Psoas muscle (tissue), 8 donors: ENCODE measurements around the gene EDEM1. TPM values are rescaled to one million over a fixed set of nuclear protein-coding genes. Genes with fewer than 3 reads are reported as not detected.
A peak's percentile ranks its signal among the peaks of the same experiment; 100 is the strongest.

ENCODE experiments used
- ATAC-seq, 4 donors: fragments of 200-7000 bp; cut with Tn5 transposase; one replicate each; pipeline ENCODE4 v1.9.1; 2020; ENCODE audit warnings: moderate library complexity in 3 of 4, mild to moderate bottlenecking in 2 of 4
- DNase-seq, 2 donors: peaks; one replicate each; pipeline ENCODE4 v3.0.0-alpha.2; 2020
- H3K27ac ChIP-seq: fragments of 200-600 bp; one replicate; pipeline ENCODE4 v1.8.0; 2022
- H3K27me3 ChIP-seq, 3 donors: fragments of 200-600 bp in 1 of 3; one replicate each; pipeline versions ENCODE4 v1.6.1 to v1.8.0; 2013 to 2022; ENCODE audit warnings: low read length in 2 of 3, mild to moderate bottlenecking in 2 of 3, moderate library complexity in 1 of 3; ENCODE audit not compliant: insufficient read depth in 3 of 3
- H3K36me3 ChIP-seq, 2 donors: fragments of 200-600 bp in 1 of 2; one replicate each; pipeline versions ENCODE4 v1.6.1 to v1.8.0; 2013 to 2022; ENCODE audit warnings: low read depth in 1 of 2, mild to moderate bottlenecking in 1 of 2, moderate library complexity in 1 of 2; ENCODE audit not compliant: insufficient read depth in 1 of 2
- H3K4me1 ChIP-seq: fragments of 200-600 bp; one replicate; pipeline ENCODE4 v1.8.0; 2022
- H3K4me3 ChIP-seq: fragments of 200-600 bp; one replicate; pipeline ENCODE4 v1.8.0; 2022; ENCODE audit warnings: mild to moderate bottlenecking
- H3K9me3 ChIP-seq: fragments of 200-600 bp; one replicate; pipeline ENCODE4 v1.8.0; 2022
- WGBS, 3 donors: extraction: QIAGEN DNeasy Blood & Tissue Kit; methylation state at CpG; one replicate each; pipeline versions ENCODE4 v1.1.6 to v1.1.7; 2013; 5-methylcytosine and 5-hydroxymethylcytosine counted together
- intact Hi-C, 2 donors: fragments of 100-400 bp; cut with DNase I; formaldehyde crosslinking; loops; one replicate each; pipeline versions ENCODE4 v1.11.0 to v1.14.2; 2022
- polyA plus RNA-seq, 3 donors: library from polyadenylated mRNA; stranded (reverse); fragments of 200-250 nt; gene quantifications; one replicate each; pipeline ENCODE4 v1.2.3, GENCODE V29; 2013
- total RNA-seq, 4 donors: library from RNA; stranded (reverse); fragmentation: NEBNext Ultra II Directional in 2 of 4; extraction: Animal tissue kit (Norgen Biotek cat#: 25700) in 2 of 4; gene quantifications; one replicate each; pipeline versions ENCODE4 v1.2.1 to v1.2.4, GENCODE V29; 2021 to 2023
- TF ChIP-seq, protein P1 (sequence below): fragments of 200-600 bp; IDR thresholded peaks from one replicate; pipeline ENCODE4 v1.8.0; 2022; ENCODE audit warnings: antibody characterized with exemption
- donor health status: healthy with polysubstance abuse.
- donor health status: DM: no; HTN: no; CAD: no; lungs with moderate emphysema.
- donor health status: Bipolar disorder and iron deficiency.
- donor health status: healthy.
- donor health status: DM: yes; HTN: yes; CAD: no.
- donor health status: DM: no; HTN: no; CAD: no.
- donor health status: DM: no; HTN: no; CAD: no.
- donor health status: DM: yes; HTN: yes; CAD: no.

Gene EDEM1
- total and polyA plus RNA-seq, 7 donors, result 2.6 to 11.7 (median 5.7) TPM

GRCh38 chr3:5245927-5246326 is 58.4 kb downstream of the EDEM1 start:
- Histone ChIP-seq H3K9me3 (no peaks in the 10 kb centered on the region), H3K4me3 (no peak overlapping the region), H3K27me3 (no peaks in the 10 kb centered on the region), H3K27ac (no peak overlapping the region), H3K4me1 (no peaks in the 10 kb centered on the region), H3K36me3 (no peaks in the 10 kb centered on the region)
- DNase-seq (no peak), ATAC-seq (no peak)
- TF ChIP-seq, protein P1, sequence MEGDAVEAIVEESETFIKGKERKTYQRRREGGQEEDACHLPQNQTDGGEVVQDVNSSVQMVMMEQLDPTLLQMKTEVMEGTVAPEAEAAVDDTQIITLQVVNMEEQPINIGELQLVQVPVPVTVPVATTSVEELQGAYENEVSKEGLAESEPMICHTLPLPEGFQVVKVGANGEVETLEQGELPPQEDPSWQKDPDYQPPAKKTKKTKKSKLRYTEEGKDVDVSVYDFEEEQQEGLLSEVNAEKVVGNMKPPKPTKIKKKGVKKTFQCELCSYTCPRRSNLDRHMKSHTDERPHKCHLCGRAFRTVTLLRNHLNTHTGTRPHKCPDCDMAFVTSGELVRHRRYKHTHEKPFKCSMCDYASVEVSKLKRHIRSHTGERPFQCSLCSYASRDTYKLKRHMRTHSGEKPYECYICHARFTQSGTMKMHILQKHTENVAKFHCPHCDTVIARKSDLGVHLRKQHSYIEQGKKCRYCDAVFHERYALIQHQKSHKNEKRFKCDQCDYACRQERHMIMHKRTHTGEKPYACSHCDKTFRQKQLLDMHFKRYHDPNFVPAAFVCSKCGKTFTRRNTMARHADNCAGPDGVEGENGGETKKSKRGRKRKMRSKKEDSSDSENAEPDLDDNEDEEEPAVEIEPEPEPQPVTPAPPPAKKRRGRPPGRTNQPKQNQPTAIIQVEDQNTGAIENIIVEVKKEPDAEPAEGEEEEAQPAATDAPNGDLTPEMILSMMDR, result no peak
- intact Hi-C loops, result no loop called here

DNA sequence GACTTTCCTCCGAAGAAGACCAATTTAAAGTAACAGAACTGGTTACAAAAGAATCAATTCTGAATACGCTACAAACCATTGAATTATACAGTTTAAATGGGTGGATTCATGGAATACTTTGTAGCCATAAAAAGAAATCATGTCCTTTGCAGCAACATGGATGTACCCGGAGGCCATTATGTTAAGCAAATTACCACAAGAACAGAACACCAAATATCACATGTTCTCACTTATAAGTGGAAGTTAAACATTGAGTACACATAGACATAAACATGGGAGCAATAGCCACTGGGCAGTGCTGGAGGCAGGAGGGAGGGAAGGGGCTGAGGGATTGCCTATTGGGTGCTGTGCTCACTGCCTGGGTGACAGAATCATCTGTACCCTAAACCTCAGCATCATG is 61.3 kb downstream of the EDEM1 start:
- Histone ChIP-seq H3K27me3 (no peaks in the 10 kb centered on the region), H3K4me3 (no peak overlapping the region), H3K9me3 (no peaks in the 10 kb centered on the region), H3K4me1 (no peaks in the 10 kb centered on the region), H3K36me3 (no peaks in the 10 kb centered on the region), H3K27ac (no peak overlapping the region)
- DNase-seq (no peak), ATAC-seq (no peak)
- TF ChIP-seq, protein P1, result no peak
- WGBS, 3 donors, result 84 to 86% (median 84%) methylated on average over 3 of the region's 3 CpGs
- intact Hi-C loops, result no loop called here

DNA sequence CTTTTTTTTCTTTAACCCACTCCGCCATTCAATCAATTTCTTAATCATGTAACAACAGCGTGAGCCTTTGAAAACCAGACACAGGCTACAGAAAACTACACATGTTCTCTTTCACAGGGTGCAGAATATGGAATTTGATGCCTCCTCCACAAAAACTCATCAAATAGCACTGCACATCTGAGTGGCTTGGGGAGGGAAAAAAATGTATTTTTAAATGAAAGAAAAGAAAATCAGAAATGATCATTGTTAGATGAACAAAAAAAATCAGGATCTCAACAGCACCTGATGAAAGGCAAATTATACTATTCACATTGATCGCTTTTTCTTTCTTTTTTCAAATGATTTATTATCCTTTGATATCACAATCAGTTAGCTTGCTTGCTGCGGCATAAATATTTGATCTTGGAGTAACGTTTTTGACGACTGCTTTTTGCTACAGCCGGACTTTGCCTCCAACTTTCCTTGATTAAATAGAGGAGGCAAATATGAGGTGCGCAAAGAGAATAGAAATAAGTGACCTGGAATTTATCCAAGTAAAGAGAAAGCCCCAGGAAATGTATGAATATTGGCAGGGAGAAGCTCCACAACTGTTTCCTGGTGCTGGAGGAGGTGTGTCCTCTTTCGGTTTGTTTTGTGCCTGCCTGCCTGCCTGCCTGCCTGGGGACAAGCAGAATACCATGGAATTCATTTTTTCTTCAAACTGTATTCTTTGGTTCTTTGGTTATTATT is 63.1 kb downstream of the EDEM1 start:
- no peaks in the 10 kb centered on the region for H3K9me3 ChIP-seq
- DNase-seq (no peak), ATAC-seq (no peak)
- H3K4me3 ChIP-seq, result peak overlapping the region; percentile 48
- H3K36me3 ChIP-seq, result no peaks in the 10 kb centered on the region
- 39 to 41% (median 39%) methylated on average over 9 of the region's 9 CpGs for WGBS, 3 donors
- H3K4me1 ChIP-seq, result no peaks in the 10 kb centered on the region
- no peaks in the 10 kb centered on the region for H3K27me3 ChIP-seq
- no peak overlapping the region for H3K27ac ChIP-seq
- TF ChIP-seq, protein P1, result no peak
- intact Hi-C loops, result no loop called here

DNA sequence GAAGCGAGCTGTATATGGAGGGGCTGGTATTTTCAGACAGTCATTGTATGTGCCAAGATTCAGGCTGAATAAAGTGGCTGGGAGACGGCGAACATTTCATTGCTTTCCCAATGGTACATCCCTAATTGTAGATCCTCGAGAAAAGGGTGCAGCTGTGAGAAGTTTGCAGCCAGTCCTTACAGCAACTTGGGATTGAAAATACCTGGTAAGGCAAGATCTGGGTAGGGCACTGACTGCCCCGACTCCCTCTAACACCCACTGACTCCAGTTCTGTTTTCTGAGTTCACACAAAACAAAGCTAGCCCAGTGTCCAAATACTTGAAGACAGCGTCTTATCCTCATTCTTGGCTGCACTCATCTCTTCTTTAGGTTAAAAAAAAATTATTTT is 63.7 kb downstream of the EDEM1 start:
- ATAC-seq (no peak), DNase-seq (no peak)
- H3K36me3 ChIP-seq, result no peaks in the 10 kb centered on the region
- no peaks in the 10 kb centered on the region for H3K4me1 ChIP-seq
- no peak overlapping the region for H3K27ac ChIP-seq
- H3K4me3 ChIP-seq, result peak overlapping the region; percentile 48
- H3K9me3 ChIP-seq, result no peaks in the 10 kb centered on the region
- intact Hi-C loops, result no loop called here
- TF ChIP-seq, protein P1, result no peak
- WGBS, 3 donors, result 28 to 46% (median 44%) methylated on average over 6 of the region's 6 CpGs
- no peaks in the 10 kb centered on the region for H3K27me3 ChIP-seq

- no peaks in the 10 kb centered on the region for H3K27me3 ChIP-seq
- H3K27ac ChIP-seq, result no peak overlapping the region
- DNase-seq (no peak), ATAC-seq (no peak)
- TF ChIP-seq, protein P1, result no peak
- no peaks in the 10 kb centered on the region for H3K4me1 ChIP-seq
- no peaks in the 10 kb centered on the region for H3K9me3 ChIP-seq
- no peak overlapping the region for H3K4me3 ChIP-seq
- intact Hi-C loops, result no loop called here
- WGBS, 3 donors, result 79 to 86% (median 80%) methylated on average over 3 of the region's 3 CpGs
- no peaks in the 10 kb centered on the region for H3K36me3 ChIP-seq
These were observed 64.6 kb downstream of the EDEM1 start for GRCh38 chr3:5252131-5252530.
